ENCODE data around the gene ETV6.

GRCh38 chr12:11769723-11770514 is 120.4 kb downstream of the ETV6 start:
- no peak for TF ChIP-seq CTCF (IDR thresholded peaks at IDR 0.05)
- TF ChIP-seq POLR2A (IDR thresholded peaks at IDR 0.05) = no peak

Measured in right lobe of liver (tissue), 4 donors.